ENCODE data around the gene B4GALT2.

DNA sequence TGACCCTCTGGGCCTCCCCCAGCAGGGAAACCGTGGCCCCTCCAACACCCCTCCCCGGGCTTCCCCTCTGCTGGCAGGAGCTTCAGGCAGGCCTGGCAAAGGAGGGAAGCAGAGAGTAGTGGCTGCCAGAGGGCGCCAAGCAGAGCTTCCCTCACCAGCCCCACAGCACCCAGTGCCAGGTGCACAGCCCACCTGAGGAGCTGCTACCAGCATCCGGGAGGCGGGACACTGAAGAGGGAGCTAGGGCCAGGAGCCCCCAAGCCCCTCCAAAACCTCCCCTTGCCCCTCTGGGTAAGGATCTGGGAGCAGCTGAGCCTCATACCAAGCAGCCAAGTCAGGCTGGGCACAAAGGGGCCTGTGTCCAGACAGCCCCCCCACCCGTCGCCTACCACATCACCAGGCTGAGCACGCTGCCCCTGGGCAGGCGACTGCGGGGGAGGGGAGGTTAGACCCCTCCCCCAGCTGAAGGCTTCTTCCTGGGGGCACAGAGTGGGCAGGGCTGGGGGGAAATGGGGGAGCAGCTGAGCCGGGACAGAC, 32.0 kb downstream of the B4GALT2 start:
- no peak for TF ChIP-seq YY1 (IDR thresholded peaks at IDR 0.05; ENCODE audit: insufficient read depth, insufficient read length)
- no peak for TF ChIP-seq ZNF274 (IDR thresholded peaks at IDR 0.05; ENCODE audit: low read depth, low read length)

Measured in NT2/D1 (cell line).